ENCODE data around the gene GNAT1. TPM values are rescaled to one million over a fixed set of nuclear protein-coding genes. Genes with fewer than 3 reads are reported as not detected.

GNAT1 gene
- total RNA-seq, 1 experiment from 2014 or later: not detected

GRCh38 chr3:50203113-50203808 lies 11.9 kb downstream of the GNAT1 start:
- no peaks in the 10 kb centered on the region for H3K4me1 ChIP-seq (ENCODE audit: insufficient read depth, low read length)
- Mint-ChIP-seq H3K4me3 (no peak overlapping the region), H3K27me3 (ENCODE audit: low read depth) (peaks cover 67% of the 10 kb centered on the region), H3K36me3 (ENCODE audit: insufficient read depth in 1 of 3, low read depth in 3 of 3) (no peaks in the 10 kb centered on the region), H3K9me3 (no peaks in the 10 kb centered on the region; a peak in 1 of 5 replicates), H3K27ac (peak overlapping the region in 2 of 3 experiments; percentile 19 to 71; a peak in 1 of 7 replicates), H3K4me1 (peaks cover 22% of the 10 kb centered on the region in 2 experiments)
- H4K20me1 ChIP-seq (ENCODE audit: control insufficient read depth, insufficient read depth, insufficient read length): no peaks in the 10 kb centered on the region
- H3K27ac ChIP-seq (ENCODE audit: insufficient read length, low read depth, low read length): no peak overlapping the region
- no peak overlapping the region; the same call in 1 of the 2 replicates for H3K14ac ChIP-seq (ENCODE audit: insufficient read depth, low read length)
- no peak overlapping the region for H2BK15ac ChIP-seq (ENCODE audit: low read depth, low read length)
- H3T11ph ChIP-seq (ENCODE audit: low read length): no peak overlapping the region
- H3K4me2 ChIP-seq (ENCODE audit: insufficient read depth, insufficient read length, low read length): no peak overlapping the region
- no peak overlapping the region for H2AK5ac ChIP-seq (ENCODE audit: insufficient read length, low read length)
- WGBS (ENCODE audit: extremely low coverage, insufficient read length, low lambda C conversion rate): no CpG with 5 or more reads among the region's 9 CpGs
- no peak for DNase-seq
- no peaks in the 10 kb centered on the region for H3K9me3 ChIP-seq (ENCODE audit: control insufficient read depth, low read depth, low read length)
- no peak overlapping the region for H2AFZ ChIP-seq (ENCODE audit: low read length)
- no peak overlapping the region for H2BK5ac ChIP-seq (ENCODE audit: insufficient read length, low read length)
- no peak overlapping the region for H4K5ac ChIP-seq (ENCODE audit: insufficient read length, low read depth, low read length)
- no peak overlapping the region for H3K18ac ChIP-seq (ENCODE audit: insufficient read length, low read depth, low read length)
- no peak for TF ChIP-seq CTCF (conservative IDR thresholded peaks at IDR 0.05)
- no peak overlapping the region for H3K9ac ChIP-seq (ENCODE audit: extremely low read depth, insufficient read length, low read length)
- no peak overlapping the region for H4K91ac ChIP-seq (ENCODE audit: insufficient read length, low read depth, low read length)
- no peaks in the 10 kb centered on the region for H3K79me1 ChIP-seq (ENCODE audit: insufficient read depth, low read depth, low read length, poor library complexity, severe bottlenecking)
- H3K4ac ChIP-seq (ENCODE audit: low read depth, low read length): no peak overlapping the region
- H3K27me3 ChIP-seq (ENCODE audit: insufficient read depth, low read length): peaks cover 7% of the 10 kb centered on the region; the same call in 1 of the 2 replicates
- no peak overlapping the region for H4K8ac ChIP-seq (replicated peaks; ENCODE audit: insufficient read length, low read depth, low read length)
- no peak overlapping the region for H2BK12ac ChIP-seq (ENCODE audit: insufficient read length, low read depth, low read length)
- no peak overlapping the region for H3K23ac ChIP-seq (ENCODE audit: insufficient read length, low read depth, low read length)
- peaks cover 7% of the 10 kb centered on the region for H3K23me2 ChIP-seq (ENCODE audit: insufficient read length, low read depth, low read length, poor library complexity, severe bottlenecking)
- H3K79me2 ChIP-seq (ENCODE audit: insufficient read depth, low read length): no peaks in the 10 kb centered on the region
- H3K56ac ChIP-seq (ENCODE audit: insufficient read length, low read depth, low read length): no peak overlapping the region
- H2BK20ac ChIP-seq (ENCODE audit: low read depth, low read length, poor library complexity, severe bottlenecking): no peak overlapping the region
- no peak overlapping the region for H2BK120ac ChIP-seq (ENCODE audit: low read depth, low read length, poor library complexity, severe bottlenecking)
